HG02588 (cell line): ENCODE measurements around the gene CST3.
"Not testable (repeated sequence)": the region's sequence is repeated elsewhere in the genome, so short reads cannot be mapped to it uniquely, and the experiment has no call there.

ENCODE experiments used
- ATAC-seq: cut with Tn5 transposase; IDR thresholded peaks from one replicate; pipeline ENCODE4 v1.9.1; 2021; ENCODE audit warnings: mild to moderate bottlenecking, moderate library complexity; ENCODE audit not compliant: unreplicated experiment

CST3 gene

GRCh38 chr20:23662276-23662870, 24.6 kb upstream of the CST3 start:
- ATAC-seq, result no peak

GRCh38 chr20:23661002-23661429, 23.3 kb upstream of the CST3 start:
- ATAC-seq, result no peak

GRCh38 chr20:23659989-23660837, 22.5 kb upstream of the CST3 start:
- ATAC-seq, result no peak

- not testable (repeated sequence) for ATAC-seq
Measured at GRCh38 chr20:23659610-23659988, 21.8 kb upstream of the CST3 start.

- ATAC-seq, result no peak
Measured at GRCh38 chr20:23658989-23659609, 21.3 kb upstream of the CST3 start.

- ATAC-seq, result no peak
Measured at GRCh38 chr20:23658336-23658735, 20.6 kb upstream of the CST3 start.

- ATAC-seq, result no peak
Measured at GRCh38 chr20:23657202-23657601, 19.4 kb upstream of the CST3 start.

- no peak for ATAC-seq
Measured at GRCh38 chr20:23656372-23656771, 18.6 kb upstream of the CST3 start.

- no peak for ATAC-seq
Measured at GRCh38 chr20:23655491-23656211, 17.9 kb upstream of the CST3 start.

GRCh38 chr20:23654717-23655116, 17.0 kb upstream of the CST3 start:
- ATAC-seq, result no peak

- no peak for ATAC-seq
Measured at GRCh38 chr20:23654000-23654399, 16.2 kb upstream of the CST3 start.

- ATAC-seq, result no peak
Measured at GRCh38 chr20:23653400-23653938, 15.7 kb upstream of the CST3 start.

GRCh38 chr20:23652926-23653325, 15.2 kb upstream of the CST3 start:
- ATAC-seq, result no peak

- no peak for ATAC-seq
Measured at GRCh38 chr20:23652371-23652770, 14.6 kb upstream of the CST3 start.

- ATAC-seq, result no peak
Measured at GRCh38 chr20:23651117-23651516, 13.4 kb upstream of the CST3 start.

- no peak for ATAC-seq
Measured at GRCh38 chr20:23649830-23650417, 12.2 kb upstream of the CST3 start.

GRCh38 chr20:23649242-23649641, 11.5 kb upstream of the CST3 start:
- ATAC-seq, result no peak

- no peak for ATAC-seq
Measured at GRCh38 chr20:23647346-23647745, 9.6 kb upstream of the CST3 start.

- ATAC-seq, result no peak
Measured at GRCh38 chr20:23646106-23646873, 8.5 kb upstream of the CST3 start.

GRCh38 chr20:23645575-23645974, 7.8 kb upstream of the CST3 start:
- peak; percentile 50 for ATAC-seq
